Activated CD8-positive, alpha-beta T cell treated with anti-CD3 and anti-CD28 coated beads for 36 hours (primary cell): ENCODE data around the gene FERMT1. TPM values are rescaled to one million over a fixed set of nuclear protein-coding genes. Genes with fewer than 3 reads are reported as not detected.

Experiments
- ATAC-seq: fragments of 200-7000 bp; cut with Tn5 transposase; one replicate; pipeline ENCODE4 v1.10.0; 2021; ENCODE audit warnings: mild to moderate bottlenecking, moderate library complexity
- CTCF ChIA-PET: fragments of 350-600 bp; sonication (Branson Sonifier 250); formaldehyde crosslinking; loops from one replicate; lab custom pipeline; 2021; ENCODE audit warnings: antibody characterized with exemption; lab: Charles Lee
- POLR2A ChIA-PET: fragments of 350-600 bp; sonication (Branson Sonifier 250); formaldehyde crosslinking; loops from one replicate; lab custom pipeline; 2021; ENCODE audit warnings: antibody characterized with exemption; lab: Charles Lee
- DNase-seq: peaks from one replicate; pipeline ENCODE4 v3.0.0-alpha.2; 2020
- H3K27ac Mint-ChIP-seq: one replicate; pipeline ENCODE4 v1.8.0; 2021; ENCODE audit warnings: mild to moderate bottlenecking, mixed read lengths
- H3K27me3 Mint-ChIP-seq: one replicate; pipeline ENCODE4 v1.8.0; 2021; ENCODE audit warnings: mixed read lengths
- H3K36me3 Mint-ChIP-seq: one replicate; pipeline ENCODE4 v1.8.0; 2021; ENCODE audit warnings: low read depth, mixed read lengths
- H3K4me1 Mint-ChIP-seq: one replicate; pipeline ENCODE4 v1.8.0; 2021; ENCODE audit warnings: low read depth, mixed read lengths
- H3K4me3 Mint-ChIP-seq: one replicate; pipeline ENCODE4 v1.8.0; 2021; ENCODE audit warnings: mild to moderate bottlenecking, moderate library complexity, mixed read lengths
- H3K9me3 Mint-ChIP-seq: one replicate; pipeline ENCODE4 v1.8.0; 2021; ENCODE audit warnings: mixed read lengths
- CTCF ChIP-seq: fragments of 200-600 bp; IDR thresholded peaks from one replicate; pipeline ENCODE4 v1.8.0; 2022; ENCODE audit warnings: antibody characterized with exemption, mild to moderate bottlenecking
- intact Hi-C: fragments of 100-400 bp; cut with micrococcal nuclease; formaldehyde crosslinking; loops from one replicate; pipeline ENCODE4 v1.10.0; 2022
- total RNA-seq, 2 experiments: library from RNA; stranded (reverse); gene quantifications; one replicate each; pipeline ENCODE4 v1.2.3, GENCODE V29; 2021

FERMT1 gene
- total RNA-seq, 2 experiments from 2014 or later, result 0.09 to 0.52 TPM

- no peaks in the 10 kb centered on the region for H3K36me3 Mint-ChIP-seq
- no peak overlapping the region for H3K4me3 Mint-ChIP-seq
- peaks cover 29% of the 10 kb centered on the region for H3K27me3 Mint-ChIP-seq
- no peak overlapping the region for H3K27ac Mint-ChIP-seq
- ChIA-PET CTCF (no interaction called here), POLR2A (no interaction called here)
- ATAC-seq (no peak), DNase-seq (no peak)
- H3K4me1 Mint-ChIP-seq, result peaks cover 5% of the 10 kb centered on the region
- intact Hi-C loops, result no loop called here
- no peaks in the 10 kb centered on the region for H3K9me3 Mint-ChIP-seq
- no peak for TF ChIP-seq CTCF
Observed at GRCh38 chr20:6053064-6053775, 69.6 kb downstream of the FERMT1 start.

- Mint-ChIP-seq H3K36me3 (no peaks in the 10 kb centered on the region), H3K9me3 (no peaks in the 10 kb centered on the region), H3K4me3 (no peak overlapping the region), H3K27me3 (peaks cover 28% of the 10 kb centered on the region), H3K4me1 (peaks cover 5% of the 10 kb centered on the region), H3K27ac (no peak overlapping the region)
- intact Hi-C loops, result no loop called here
- ChIA-PET CTCF (interaction anchor here (1.4 kb wide), 1 partner anchor 523 kb away, joined by 3 read pairs; no protein-coding TSS in a partner anchor), POLR2A (no interaction called here)
- ATAC-seq (no peak), DNase-seq (no peak)
- TF ChIP-seq CTCF, result no peak
Observed at GRCh38 chr20:6051505-6051904, 71.3 kb downstream of the FERMT1 start.

- Mint-ChIP-seq H3K27me3 (peaks cover 22% of the 10 kb centered on the region), H3K27ac (no peak overlapping the region), H3K4me3 (no peak overlapping the region), H3K9me3 (no peaks in the 10 kb centered on the region), H3K36me3 (no peaks in the 10 kb centered on the region), H3K4me1 (peaks cover 5% of the 10 kb centered on the region)
- no peak for TF ChIP-seq CTCF
- intact Hi-C loops, result no loop called here
- ATAC-seq (no peak), DNase-seq (no peak)
- ChIA-PET CTCF (interaction anchor here (0.8 kb wide), 1 partner anchor 29 kb away, joined by 3 read pairs; no protein-coding TSS in a partner anchor), POLR2A (no interaction called here)
Observed at GRCh38 chr20:6048391-6048790, 74.4 kb downstream of the FERMT1 start.

- Mint-ChIP-seq H3K27me3 (peaks cover 9% of the 10 kb centered on the region), H3K4me3 (no peak overlapping the region), H3K36me3 (peaks cover 9% of the 10 kb centered on the region), H3K27ac (no peak overlapping the region), H3K9me3 (no peaks in the 10 kb centered on the region), H3K4me1 (no peaks in the 10 kb centered on the region)
- CTCF ChIA-PET, result interaction anchor here (0.6 to 0.7 kb wide), 2 partner anchors 16 to 31 kb away, joined by 3 read pairs; no protein-coding TSS in a partner anchor
- intact Hi-C loops, result no loop called here
- TF ChIP-seq CTCF, result no peak
- DNase-seq (no peak), ATAC-seq (no peak)
- POLR2A ChIA-PET, result no interaction called here
Observed at GRCh38 chr20:6046432-6046831, 76.4 kb downstream of the FERMT1 start.

- Mint-ChIP-seq H3K9me3 (no peaks in the 10 kb centered on the region), H3K4me1 (no peaks in the 10 kb centered on the region), H3K36me3 (peaks cover 12% of the 10 kb centered on the region), H3K4me3 (no peak overlapping the region), H3K27ac (no peak overlapping the region), H3K27me3 (peaks cover 3% of the 10 kb centered on the region)
- ChIA-PET CTCF (no interaction called here), POLR2A (no interaction called here)
- ATAC-seq (no peak), DNase-seq (no peak)
- intact Hi-C loops, result no loop called here
- no peak for TF ChIP-seq CTCF
Observed at GRCh38 chr20:6045566-6045965, 77.3 kb downstream of the FERMT1 start.
